ENCODE measurements around the gene MTNR1A.

DNA sequence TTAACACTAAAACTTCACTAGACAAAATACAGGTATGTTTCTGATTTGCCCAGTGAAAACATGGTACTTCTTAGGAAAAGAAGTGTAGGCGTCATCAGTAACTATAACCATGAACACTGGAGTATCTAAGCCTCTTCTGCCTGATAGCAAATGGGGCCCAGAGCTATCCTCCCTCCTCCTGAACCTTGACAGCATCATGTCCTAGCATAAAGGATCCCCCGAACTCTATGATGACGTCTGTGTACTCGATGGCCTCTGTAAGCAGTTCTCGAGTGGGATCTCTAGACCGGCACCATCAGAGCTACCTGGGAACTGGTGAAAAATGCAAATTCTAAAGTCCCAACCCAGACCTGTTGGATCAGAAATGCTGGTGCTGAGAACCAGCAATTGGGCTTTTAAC lies 36.3 kb upstream of the MTNR1A start:
- TF ChIP-seq POLR2AphosphoS5 (IDR thresholded peaks at IDR 0.05; ENCODE audit: low read depth, low read length), result no peak
- TF ChIP-seq POLR2A (IDR thresholded peaks at IDR 0.05; ENCODE audit: low read depth, low read length), result no peak
- TF ChIP-seq TAF1 (IDR thresholded peaks at IDR 0.05; ENCODE audit: borderline replicate concordance, low read depth, low read length), result no peak

All from GM12892 (cell line).